Peyer's patch (tissue), 4 donors: Measurements from ENCODE around the gene PRICKLE2.

Source experiments
- CTCF ChIP-seq, 6 experiments: fragments of 450-650 bp in 4 of 6; fragments of 200-600 bp in 2 of 6; sonication (generic) in 1 of 6; IDR thresholded peaks; one replicate each; pipeline ENCODE4 v1.5.1; 2017 to 2019; ENCODE audit warnings: antibody characterized with exemption in 6 of 6, mild to moderate bottlenecking in 3 of 6, moderate library complexity in 1 of 6
- POLR2A ChIP-seq, 2 donors: fragments of 450-650 bp; IDR thresholded peaks; one replicate each; pipeline ENCODE4 v1.5.1; 2017; ENCODE audit warnings: antibody characterized with exemption in 2 of 2, mild to moderate bottlenecking in 2 of 2, moderate library complexity in 2 of 2

GRCh38 chr3:64238971-64239667 is 13.9 kb upstream of the PRICKLE2 start:
- TF ChIP-seq CTCF (IDR thresholded peaks at IDR 0.05) (no peak), POLR2A (IDR thresholded peaks at IDR 0.05) (no peak)
